H1 (cell line): ENCODE measurements around the gene ADGRF5.

ENCODE experiments used
- EGR1 ChIP-seq: IDR thresholded peaks from 2 replicates; pipeline ENCODE4 v1.6.1; 2011; ENCODE audit warnings: low read depth, low read length, borderline replicate concordance
- EP300 ChIP-seq, 2 experiments: IDR thresholded peaks; 1 replicate in 1 of 2; 2 replicates in 1 of 2; pipeline ENCODE4 v1.6.1; 2011 to 2012; ENCODE audit warnings: low read depth in 2 of 2, low read length in 2 of 2, mild to moderate bottlenecking in 2 of 2, borderline replicate concordance in 1 of 2, inconsistent platforms in 1 of 2, moderate library complexity in 1 of 2
- EZH2 ChIP-seq: fragments of 200-600 bp; sonication (generic); IDR thresholded peaks from 2 replicates; pipeline ENCODE4 v1.7.1; 2012; ENCODE audit warnings: low read depth, mild to moderate bottlenecking, moderate library complexity, low read length, inconsistent platforms; ENCODE audit not compliant: severe bottlenecking
- JUN ChIP-seq: IDR thresholded peaks from 2 replicates; pipeline ENCODE4 v1.6.1; 2011; ENCODE audit warnings: low read depth, mild to moderate bottlenecking, improper control_type of control experiment, low read length
- POLR2A ChIP-seq, 2 experiments: IDR thresholded peaks; 1 replicate in 1 of 2; 2 replicates in 1 of 2; pipeline ENCODE4 v1.6.1; 2011; ENCODE audit warnings: low read depth in 2 of 2, low read length in 2 of 2, mild to moderate bottlenecking in 2 of 2; ENCODE audit errors: control extremely low read depth in 1 of 2
- POLR2AphosphoS5 ChIP-seq: IDR thresholded peaks from 2 replicates; pipeline ENCODE4 v1.6.1; 2011; ENCODE audit warnings: low read depth, low read length
- RBBP5 ChIP-seq: IDR thresholded peaks from 2 replicates; pipeline ENCODE4 v1.7.1; 2012; ENCODE audit warnings: low read depth, mild to moderate bottlenecking, inconsistent platforms, low read length, moderate library complexity, borderline replicate concordance
- TAF1 ChIP-seq: IDR thresholded peaks from 2 replicates; pipeline ENCODE4 v1.6.1; 2011; ENCODE audit warnings: mild to moderate bottlenecking, low read depth, low read length
- TF ChIP-seq, protein P1 (sequence below), 3 experiments: IDR thresholded peaks; 1 replicate in 2 of 3; 2 replicates in 1 of 3; pipeline versions ENCODE4 v1.5.1 to v1.6.1; 2011; ENCODE audit warnings: low read length in 3 of 3, mild to moderate bottlenecking in 3 of 3, inconsistent platforms in 2 of 3, low read depth in 1 of 3, moderate library complexity in 1 of 3; ENCODE audit not compliant: insufficient read depth in 1 of 3; ENCODE audit errors: control extremely low read depth in 1 of 3
- TF ChIP-seq, protein P2 (sequence below): IDR thresholded peaks from 2 replicates; pipeline ENCODE4 v1.6.1; 2011; ENCODE audit warnings: low read length, improper control_type of control experiment

DNA sequence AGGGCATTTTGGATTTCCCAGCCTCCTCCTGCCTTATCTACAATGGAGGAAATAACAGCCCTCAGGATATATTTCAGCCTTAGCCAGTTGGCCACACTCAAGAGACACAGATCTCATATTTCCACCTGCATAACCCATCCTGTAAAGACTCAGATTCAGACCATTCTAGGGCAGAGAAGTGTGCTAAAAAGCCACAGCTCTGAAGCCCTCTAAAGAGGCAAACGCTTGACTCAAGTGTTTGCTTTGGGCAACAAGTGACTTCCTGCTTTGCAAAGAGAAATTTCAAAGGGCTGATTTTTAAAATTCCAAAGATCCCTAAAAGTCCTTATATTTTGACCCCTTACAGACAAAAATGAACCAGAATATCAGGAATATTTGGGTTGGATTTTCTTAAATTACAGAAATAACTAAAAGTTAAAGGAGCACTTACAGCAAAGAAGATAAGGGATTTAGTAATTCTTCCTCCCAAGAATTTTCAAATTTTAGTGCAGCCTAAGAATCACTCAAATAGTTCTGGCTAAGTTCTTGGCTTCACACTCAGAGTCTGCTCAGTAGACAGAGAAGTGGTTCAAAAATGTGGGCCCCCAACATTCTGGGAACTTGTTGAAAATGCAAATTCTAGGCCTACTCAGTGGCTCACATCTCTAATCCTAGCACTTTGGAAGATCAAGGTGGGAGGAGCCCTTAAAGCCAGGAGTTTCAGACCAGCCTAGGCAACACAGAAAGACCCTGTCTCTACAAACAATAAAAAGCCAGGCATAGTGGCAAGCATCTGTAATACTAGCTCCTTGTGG is 18.9 kb upstream of the ADGRF5 start:
- TF ChIP-seq, protein P1, sequence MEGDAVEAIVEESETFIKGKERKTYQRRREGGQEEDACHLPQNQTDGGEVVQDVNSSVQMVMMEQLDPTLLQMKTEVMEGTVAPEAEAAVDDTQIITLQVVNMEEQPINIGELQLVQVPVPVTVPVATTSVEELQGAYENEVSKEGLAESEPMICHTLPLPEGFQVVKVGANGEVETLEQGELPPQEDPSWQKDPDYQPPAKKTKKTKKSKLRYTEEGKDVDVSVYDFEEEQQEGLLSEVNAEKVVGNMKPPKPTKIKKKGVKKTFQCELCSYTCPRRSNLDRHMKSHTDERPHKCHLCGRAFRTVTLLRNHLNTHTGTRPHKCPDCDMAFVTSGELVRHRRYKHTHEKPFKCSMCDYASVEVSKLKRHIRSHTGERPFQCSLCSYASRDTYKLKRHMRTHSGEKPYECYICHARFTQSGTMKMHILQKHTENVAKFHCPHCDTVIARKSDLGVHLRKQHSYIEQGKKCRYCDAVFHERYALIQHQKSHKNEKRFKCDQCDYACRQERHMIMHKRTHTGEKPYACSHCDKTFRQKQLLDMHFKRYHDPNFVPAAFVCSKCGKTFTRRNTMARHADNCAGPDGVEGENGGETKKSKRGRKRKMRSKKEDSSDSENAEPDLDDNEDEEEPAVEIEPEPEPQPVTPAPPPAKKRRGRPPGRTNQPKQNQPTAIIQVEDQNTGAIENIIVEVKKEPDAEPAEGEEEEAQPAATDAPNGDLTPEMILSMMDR (IDR thresholded peaks at IDR 0.05; ENCODE audit: control extremely low read depth in 1 of 3, insufficient read depth in 1 of 3, low read depth in 1 of 3, low read length in 3 of 3): no peak
- no peak for TF ChIP-seq RBBP5
- no peak for TF ChIP-seq EGR1
- no peak for TF ChIP-seq POLR2A (IDR thresholded peaks at IDR 0.05; ENCODE audit: control extremely low read depth in 1 of 2, low read depth in 2 of 2, low read length in 2 of 2)
- TF ChIP-seq JUN: no peak
- TF ChIP-seq, protein P2, sequence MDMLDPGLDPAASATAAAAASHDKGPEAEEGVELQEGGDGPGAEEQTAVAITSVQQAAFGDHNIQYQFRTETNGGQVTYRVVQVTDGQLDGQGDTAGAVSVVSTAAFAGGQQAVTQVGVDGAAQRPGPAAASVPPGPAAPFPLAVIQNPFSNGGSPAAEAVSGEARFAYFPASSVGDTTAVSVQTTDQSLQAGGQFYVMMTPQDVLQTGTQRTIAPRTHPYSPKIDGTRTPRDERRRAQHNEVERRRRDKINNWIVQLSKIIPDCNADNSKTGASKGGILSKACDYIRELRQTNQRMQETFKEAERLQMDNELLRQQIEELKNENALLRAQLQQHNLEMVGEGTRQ: no peak
- no peak for TF ChIP-seq EP300 (IDR thresholded peaks at IDR 0.05; ENCODE audit: borderline replicate concordance in 1 of 2, low read depth in 2 of 2, low read length in 2 of 2)
- no peak for TF ChIP-seq TAF1
- TF ChIP-seq EZH2: no peak
- TF ChIP-seq POLR2AphosphoS5: no peak
